ENCODE results near the gene KREMEN1. TPM values are rescaled to one million over a fixed set of nuclear protein-coding genes. Genes with fewer than 3 reads are reported as not detected.

Gene KREMEN1
- total RNA-seq, 1 donor from 2014 or later = 5.8 TPM

GRCh38 chr22:29138556-29139305 lies 65.9 kb downstream of the KREMEN1 start:
- no peaks in the 10 kb centered on the region for H3K27me3 ChIP-seq (ENCODE audit: control insufficient read depth, insufficient read depth, low read length)
- TF ChIP-seq CTCF (IDR thresholded peaks at IDR 0.05; ENCODE audit: insufficient read depth, low read length, severe bottlenecking) = no peak
- peaks cover 9% of the 10 kb centered on the region for H3K36me3 ChIP-seq (ENCODE audit: control insufficient read depth, insufficient read depth, low read length)
- FAIRE-seq (no peak), DNase-seq (ENCODE audit: low read depth) (peak; percentile 18)
- H3K4me3 ChIP-seq (ENCODE audit: low read depth, low read length) = no peak overlapping the region

GRCh38 chr22:29139965-29140782 lies 67.3 kb downstream of the KREMEN1 start:
- TF ChIP-seq CTCF (IDR thresholded peaks at IDR 0.05; ENCODE audit: insufficient read depth, low read length, severe bottlenecking) = no peak
- Histone ChIP-seq H3K27me3 (ENCODE audit: control insufficient read depth, insufficient read depth, low read length) (no peaks in the 10 kb centered on the region), H3K36me3 (ENCODE audit: control insufficient read depth, insufficient read depth, low read length) (peaks cover 10% of the 10 kb centered on the region), H3K4me3 (ENCODE audit: low read depth, low read length) (no peak overlapping the region)
- FAIRE-seq = peak; percentile 80
- no peak for DNase-seq (ENCODE audit: low read depth)

GRCh38 chr22:29141078-29141688 lies 68.3 kb downstream of the KREMEN1 start:
- DNase-seq (ENCODE audit: low read depth) (no peak), FAIRE-seq (no peak)
- no peak for TF ChIP-seq CTCF (IDR thresholded peaks at IDR 0.05; ENCODE audit: insufficient read depth, low read length, severe bottlenecking)
- Histone ChIP-seq H3K36me3 (ENCODE audit: control insufficient read depth, insufficient read depth, low read length) (peaks cover 9% of the 10 kb centered on the region), H3K27me3 (ENCODE audit: control insufficient read depth, insufficient read depth, low read length) (no peaks in the 10 kb centered on the region), H3K4me3 (ENCODE audit: low read depth, low read length) (no peak overlapping the region)

- Histone ChIP-seq H3K27me3 (ENCODE audit: control insufficient read depth, insufficient read depth, low read length) (no peaks in the 10 kb centered on the region), H3K4me3 (ENCODE audit: low read depth, low read length) (no peak overlapping the region), H3K36me3 (ENCODE audit: control insufficient read depth, insufficient read depth, low read length) (peaks cover 10% of the 10 kb centered on the region)
- no peak for TF ChIP-seq CTCF (IDR thresholded peaks at IDR 0.05; ENCODE audit: insufficient read depth, low read length, severe bottlenecking)
- DNase-seq (ENCODE audit: low read depth) (no peak), FAIRE-seq (no peak)
Measured at GRCh38 chr22:29142116-29142515, 69.3 kb downstream of the KREMEN1 start.

GRCh38 chr22:29143941-29144785 lies 71.3 kb downstream of the KREMEN1 start:
- TF ChIP-seq CTCF (IDR thresholded peaks at IDR 0.05; ENCODE audit: insufficient read depth, low read length, severe bottlenecking) = no peak
- Histone ChIP-seq H3K36me3 (ENCODE audit: control insufficient read depth, insufficient read depth, low read length) (peaks cover 10% of the 10 kb centered on the region), H3K4me3 (ENCODE audit: low read depth, low read length) (no peak overlapping the region), H3K27me3 (ENCODE audit: control insufficient read depth, insufficient read depth, low read length) (no peaks in the 10 kb centered on the region)
- FAIRE-seq = no peak
- DNase-seq (ENCODE audit: low read depth) = no peak

Measured in bronchial epithelial cell (primary cell).